Measurements from ENCODE around the gene NCK2. TPM values are rescaled to one million over a fixed set of nuclear protein-coding genes. Genes with fewer than 3 reads are reported as not detected.

The NCK2 gene
- total RNA-seq, 4 donors from 2014 or later = 56.1 to 69.6 (median 58.7) TPM

- WGBS, 2 donors = 81 to 87% methylated on average over 4 of the region's 4 CpGs
- intact Hi-C loops (cut with DNase I; ENCODE audit: low total_unique reads) = loop anchor here (10.0 kb wide), 1 partner anchor 117 kb away; no protein-coding TSS in a partner anchor
- DNase-seq (ENCODE audit: low spot score in 2 of 2) = peak in 1 of 2 donors; percentile 31
- TF ChIP-seq CTCF (IDR thresholded peaks at IDR 0.05) = no peak
- no peak for TF ChIP-seq POLR2A (IDR thresholded peaks at IDR 0.05)
- no peak overlapping the region for H3K4me3 ChIP-seq (ENCODE audit: low read depth, poor library complexity, severe bottlenecking)
These were observed 12.7 kb downstream of the NCK2 start for GRCh38 chr2:105757433-105757832.

- no peak overlapping the region for H3K4me3 ChIP-seq (ENCODE audit: low read depth, poor library complexity, severe bottlenecking)
- no peak for TF ChIP-seq CTCF (IDR thresholded peaks at IDR 0.05)
- no peak for TF ChIP-seq POLR2A (IDR thresholded peaks at IDR 0.05)
- DNase-seq (ENCODE audit: low spot score in 2 of 2) = peak in 1 of 2 donors; percentile 49
- 83 to 92% methylated on average over 8 of the region's 8 CpGs for WGBS, 2 donors
- intact Hi-C loops (cut with DNase I; ENCODE audit: low total_unique reads) = no loop called here
These were observed 15.5 kb downstream of the NCK2 start for GRCh38 chr2:105760191-105760590.

GRCh38 chr2:105760639-105761337 is 16.1 kb downstream of the NCK2 start:
- TF ChIP-seq CTCF (IDR thresholded peaks at IDR 0.05) = no peak
- TF ChIP-seq POLR2A (IDR thresholded peaks at IDR 0.05) = no peak
- peak in 1 of 2 donors; percentile 70 for DNase-seq (ENCODE audit: low spot score in 2 of 2)
- H3K4me3 ChIP-seq (ENCODE audit: low read depth, poor library complexity, severe bottlenecking) = no peak overlapping the region
- intact Hi-C loops (cut with DNase I; ENCODE audit: low total_unique reads) = no loop called here
- WGBS, 2 donors = 93 to 94% methylated on average over 12 of the region's 12 CpGs

GRCh38 chr2:105761931-105762515 is 17.3 kb downstream of the NCK2 start:
- WGBS, 2 donors = 71 to 78% methylated on average over 11 of the region's 11 CpGs
- peak in 1 of 2 donors; percentile 58 for DNase-seq (ENCODE audit: low spot score in 2 of 2)
- no peak for TF ChIP-seq POLR2A (IDR thresholded peaks at IDR 0.05)
- TF ChIP-seq CTCF (IDR thresholded peaks at IDR 0.05) = no peak
- no peak overlapping the region for H3K4me3 ChIP-seq (ENCODE audit: low read depth, poor library complexity, severe bottlenecking)
- intact Hi-C loops (cut with DNase I; ENCODE audit: low total_unique reads) = no loop called here

GRCh38 chr2:105763076-105763475 is 18.4 kb downstream of the NCK2 start:
- no peak overlapping the region for H3K4me3 ChIP-seq (ENCODE audit: low read depth, poor library complexity, severe bottlenecking)
- TF ChIP-seq POLR2A (IDR thresholded peaks at IDR 0.05) (no peak), CTCF (IDR thresholded peaks at IDR 0.05) (no peak)
- 78 to 83% methylated on average over 9 to 10 of the region's 10 CpGs for WGBS, 2 donors
- intact Hi-C loops (cut with DNase I; ENCODE audit: low total_unique reads) = no loop called here
- DNase-seq (ENCODE audit: low spot score in 2 of 2) = peak in 1 of 2 donors; percentile 36
